HepG2 (cell line): Measurements from ENCODE around the gene SMIM24. TPM values are rescaled to one million over a fixed set of nuclear protein-coding genes. Genes with fewer than 3 reads are reported as not detected.

ENCODE experiments used
- DNMT3B ChIP-seq: conservative IDR thresholded peaks from 2 replicates; pipeline ENCODE4 v1.6.1; 2016; ENCODE audit warnings: missing biosample characterization, control low read depth
- FOXA1 ChIP-seq, 2 experiments: fragments of 450-650 bp in 1 of 2; sonication (generic) in 1 of 2; formaldehyde crosslinking in 1 of 2; IDR thresholded peaks; 2 replicates each; pipeline versions ENCODE4 v1.4.0 to v1.6.1; 2016 to 2020; ENCODE audit warnings: missing genetic modification reagents in 1 of 2
- HMGA1 ChIP-seq: sonication (generic); formaldehyde crosslinking; conservative IDR thresholded peaks from 2 replicates; pipeline ENCODE4 v1.4.0; 2020; ENCODE audit warnings: missing genetic modification reagents
- IKZF1 ChIP-seq: fragments of 450-650 bp; IDR thresholded peaks from 2 replicates; pipeline ENCODE4 v1.7.1; 2016
- IKZF5 ChIP-seq: IDR thresholded peaks from 2 replicates; pipeline ENCODE4 v1.6.1; 2018; ENCODE audit warnings: missing genetic modification reagents, mild to moderate bottlenecking, missing compliant biosample characterization
- KLF13 ChIP-seq: sonication (generic); formaldehyde crosslinking; IDR thresholded peaks from 2 replicates; pipeline ENCODE4 v1.4.0; 2020; ENCODE audit warnings: mild to moderate bottlenecking, missing genetic modification reagents
- MAX ChIP-seq: IDR thresholded peaks from 2 replicates; pipeline ENCODE4 v1.6.1; 2012; ENCODE audit warnings: inconsistent platforms
- NFAT5 ChIP-seq: sonication (generic); formaldehyde crosslinking; IDR thresholded peaks from 2 replicates; pipeline ENCODE4 v1.4.0; 2020; ENCODE audit warnings: missing genetic modification reagents
- RELA ChIP-seq: sonication (generic); formaldehyde crosslinking; IDR thresholded peaks from 2 replicates; pipeline ENCODE4 v1.4.0; 2020; ENCODE audit warnings: missing genetic modification reagents
- ZNF18 ChIP-seq: sonication (generic); formaldehyde crosslinking; IDR thresholded peaks from 2 replicates; pipeline ENCODE4 v1.8.0; 2022; ENCODE audit warnings: mild to moderate bottlenecking, missing genetic modification reagents; ENCODE audit not compliant: insufficient replicate concordance
- ZNF232 ChIP-seq: sonication (generic); formaldehyde crosslinking; IDR thresholded peaks from 2 replicates; pipeline ENCODE4 v1.4.0; 2020; ENCODE audit warnings: missing genetic modification reagents, borderline replicate concordance
- ZNF234 ChIP-seq: sonication (generic); formaldehyde crosslinking; conservative IDR thresholded peaks from 2 replicates; pipeline ENCODE4 v1.5.1; 2020; ENCODE audit warnings: mild to moderate bottlenecking, missing genetic modification reagents
- ZNF281 ChIP-seq: sonication (generic); formaldehyde crosslinking; IDR thresholded peaks from 2 replicates; pipeline ENCODE4 v1.4.0; 2020; ENCODE audit warnings: missing genetic modification reagents, borderline replicate concordance
- ZNF446 ChIP-seq: sonication (generic); formaldehyde crosslinking; IDR thresholded peaks from 2 replicates; pipeline ENCODE4 v1.5.0; 2020; ENCODE audit warnings: mild to moderate bottlenecking, missing genetic modification reagents
- polyA plus RNA-seq, 8 experiments: library from polyadenylated mRNA; depleted of rRNA in 3 of 8; stranded (reverse) in 7 of 8; unstranded in 1 of 8; fragments of >200 nt; fragmentation: Illumina TruSeq in 4 of 8; extraction: Trizol in 4 of 8; gene quantifications; 2 replicates each; pipeline versions ENCODE4 v1.2.1 to v1.2.3, GENCODE V29; 2011 to 2016; ENCODE audit warnings: low read depth in 4 of 8, missing spikeins in 1 of 8, mixed read lengths in 1 of 8; ENCODE audit not compliant: insufficient read depth in 1 of 8
- total RNA-seq, 5 experiments: library from RNA; depleted of rRNA; stranded (reverse); fragments of >200 nt; fragmentation: Illumina TruSeq; extraction: Trizol; gene quantifications; 2 replicates each; pipeline ENCODE4 v1.2.3, GENCODE V29; 2016; ENCODE audit warnings: low read depth in 1 of 5

The SMIM24 gene
- total and polyA plus RNA-seq, 2 of the 13 experiments (the other 11 are each of a cell fraction or from before 2014, with no cell fraction given): 11.2 to 70.6 TPM

GRCh38 chr19:3500429-3501101, 20.2 kb upstream of the SMIM24 start, which contains the start of gene DOHH (continued):
- TF ChIP-seq ZNF281 (peak; percentile 28; the same call in 1 of the 2 replicates), KLF13 (CRISPR knock-in tag) (0 out of 2 replicates have a peak, but pooled peaks have one; percentile 71), FOXA1 (IDR thresholded peaks at IDR 0.05) (no peak), FOXA1 (CRISPR knock-in tag; IDR thresholded peaks at IDR 0.05) (0 out of 2 replicates have a peak, but pooled peaks have one; percentile 2), HMGA1 (CRISPR knock-in tag) (no peak), IKZF1 (no peak), ZNF18 (no peak), ZNF232 (no peak; the same call in 1 of the 2 replicates), NFAT5 (CRISPR knock-in tag) (no peak), RELA (CRISPR knock-in tag) (peak; percentile 78; the same call in 1 of the 2 replicates), IKZF5 (CRISPR knock-in tag) (peak; percentile 78), ZNF234 (CRISPR knock-in tag) (no peak), DNMT3B (CRISPR knock-in tag) (peak; percentile 93; the same call in 1 of the 2 replicates), ZNF446 (CRISPR knock-in tag) (peak; percentile 54; the same call in 1 of the 2 replicates), MAX (peak; percentile 98)
